Fibroblast of lung (primary cell): ENCODE data around the gene XRRA1. TPM values are rescaled to one million over a fixed set of nuclear protein-coding genes. Genes with fewer than 3 reads are reported as not detected.

Experiments
- DNase-seq, 2 donors: peaks; one replicate each; pipeline versions ENCODE4 v3.0.0 to v3.0.0-alpha.2; 2010; ENCODE audit warnings: low read depth in 2 of 2
- H2AFZ ChIP-seq: 2 replicates; pipeline ENCODE4 v1.5.1; 2012; ENCODE audit warnings: low read length, control low read depth, inconsistent platforms
- H3K27ac ChIP-seq: 2 replicates; pipeline ENCODE4 v1.5.1; 2011; ENCODE audit warnings: low read length, control low read depth; ENCODE audit not compliant: insufficient read depth
- H3K27me3 ChIP-seq: 2 replicates; pipeline ENCODE4 v1.5.1; 2011; ENCODE audit warnings: mild to moderate bottlenecking, low read length; ENCODE audit not compliant: control insufficient read depth, insufficient read depth
- H3K36me3 ChIP-seq: 2 replicates; pipeline ENCODE4 v1.5.1; 2011; ENCODE audit warnings: low read length; ENCODE audit not compliant: control insufficient read depth, insufficient read depth
- H3K4me1 ChIP-seq: 2 replicates; pipeline ENCODE4 v1.5.1; 2011; ENCODE audit warnings: low read length; ENCODE audit not compliant: control insufficient read depth, insufficient read depth; ENCODE audit errors: extremely low read depth
- H3K4me2 ChIP-seq: 2 replicates; pipeline ENCODE4 v1.5.1; 2011; ENCODE audit warnings: low read length, control low read depth; ENCODE audit not compliant: insufficient read depth; ENCODE audit errors: extremely low read depth
- H3K4me3 ChIP-seq, 4 experiments: fragments of 200-600 bp in 1 of 4; sonication (generic) in 1 of 4; replicated peaks in 1 of 4; 2 replicates each; pipeline ENCODE4 v1.5.1; 2011 to 2016; ENCODE audit warnings: low read length in 4 of 4, low read depth in 3 of 4, mild to moderate bottlenecking in 3 of 4, control low read depth in 2 of 4, inconsistent platforms in 1 of 4, mixed read lengths in 1 of 4; ENCODE audit not compliant: insufficient read depth in 1 of 4; ENCODE audit errors: control extremely low read depth in 1 of 4
- H3K79me2 ChIP-seq: 2 replicates; pipeline ENCODE4 v1.5.1; 2012; ENCODE audit warnings: mild to moderate bottlenecking, low read length, inconsistent platforms; ENCODE audit not compliant: control insufficient read depth, insufficient read depth
- H3K9ac ChIP-seq: 2 replicates; pipeline ENCODE4 v1.5.1; 2011; ENCODE audit warnings: mild to moderate bottlenecking, low read length, control low read depth; ENCODE audit not compliant: insufficient read depth
- H3K9me3 ChIP-seq: 2 replicates; pipeline ENCODE4 v1.5.1; 2012; ENCODE audit warnings: low read depth, low read length; ENCODE audit not compliant: control insufficient read depth, insufficient read depth
- H4K20me1 ChIP-seq: 2 replicates; pipeline ENCODE4 v1.5.1; 2011; ENCODE audit warnings: low read length; ENCODE audit not compliant: control insufficient read depth, insufficient read depth; ENCODE audit errors: extremely low read depth
- EZH2 ChIP-seq: IDR thresholded peaks from 2 replicates; pipeline ENCODE4 v1.5.1; 2012; ENCODE audit warnings: low read length, control low read depth, mild to moderate bottlenecking; ENCODE audit errors: missing control alignments
- polyA plus RNA-seq, 2 donors: library from polyadenylated mRNA; depleted of rRNA in 1 of 2; stranded (reverse) in 1 of 2; unstranded in 1 of 2; fragments of >200 nt; gene quantifications; 2 replicates each; pipeline ENCODE4 v1.2.1, GENCODE V29; 2011 to 2012; ENCODE audit warnings: missing spikeins in 1 of 2
- total RNA-seq: library from RNA; depleted of rRNA; stranded (reverse); fragments of >200 nt; gene quantifications from 2 replicates; pipeline ENCODE4 v1.2.1, GENCODE V29; 2014
- TF ChIP-seq, protein P1 (sequence below), 2 donors: IDR thresholded peaks in 1 of 2; conservative IDR thresholded peaks in 1 of 2; 1 replicate in 1 of 2; 2 replicates in 1 of 2; pipeline ENCODE4 v1.5.1; 2011 to 2012; ENCODE audit warnings: low read length in 2 of 2, control low read depth in 1 of 2, inconsistent platforms in 1 of 2, low read depth in 1 of 2, mild to moderate bottlenecking in 1 of 2

Gene XRRA1
- total and polyA plus RNA-seq, 2 donors (not counting 1 experiment from before 2014, with no cell fraction given): 5.0 to 8.6 TPM

DNA sequence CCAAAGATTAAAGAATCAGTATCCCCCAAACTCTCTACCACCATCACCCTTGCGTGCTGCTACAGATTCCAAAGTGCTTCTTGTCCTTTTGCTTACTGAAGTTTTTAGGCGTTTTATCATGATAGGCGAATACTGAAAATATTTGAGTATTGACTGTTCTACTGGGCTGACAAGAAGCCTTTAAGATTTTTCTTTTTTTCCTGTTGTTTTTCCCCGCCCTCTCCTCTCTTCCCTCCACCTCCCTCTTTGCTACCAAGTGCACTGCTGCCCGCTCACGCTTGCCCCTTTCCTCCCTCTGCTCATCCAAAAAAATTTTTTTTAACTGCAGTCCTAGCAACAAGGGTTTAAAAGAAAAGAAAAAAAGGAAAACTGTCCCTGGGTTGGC is 854 bp upstream of the XRRA1 start:
- Histone ChIP-seq H4K20me1 (no peaks in the 10 kb centered on the region), H3K79me2 (peaks cover 59% of the 10 kb centered on the region), H3K36me3 (peaks cover 1% of the 10 kb centered on the region), H3K4me1 (peaks cover 3% of the 10 kb centered on the region), H3K27me3 (no peaks in the 10 kb centered on the region), H2AFZ (no peak overlapping the region), H3K27ac (peak overlapping the region; percentile 95), H3K9me3 (no peaks in the 10 kb centered on the region), H3K9ac (peak overlapping the region; percentile 94), H3K4me2 (peak overlapping the region; percentile 78), H3K4me3 (peak overlapping the region; percentile 97 to 99 (median 98))
- TF ChIP-seq, protein P1, sequence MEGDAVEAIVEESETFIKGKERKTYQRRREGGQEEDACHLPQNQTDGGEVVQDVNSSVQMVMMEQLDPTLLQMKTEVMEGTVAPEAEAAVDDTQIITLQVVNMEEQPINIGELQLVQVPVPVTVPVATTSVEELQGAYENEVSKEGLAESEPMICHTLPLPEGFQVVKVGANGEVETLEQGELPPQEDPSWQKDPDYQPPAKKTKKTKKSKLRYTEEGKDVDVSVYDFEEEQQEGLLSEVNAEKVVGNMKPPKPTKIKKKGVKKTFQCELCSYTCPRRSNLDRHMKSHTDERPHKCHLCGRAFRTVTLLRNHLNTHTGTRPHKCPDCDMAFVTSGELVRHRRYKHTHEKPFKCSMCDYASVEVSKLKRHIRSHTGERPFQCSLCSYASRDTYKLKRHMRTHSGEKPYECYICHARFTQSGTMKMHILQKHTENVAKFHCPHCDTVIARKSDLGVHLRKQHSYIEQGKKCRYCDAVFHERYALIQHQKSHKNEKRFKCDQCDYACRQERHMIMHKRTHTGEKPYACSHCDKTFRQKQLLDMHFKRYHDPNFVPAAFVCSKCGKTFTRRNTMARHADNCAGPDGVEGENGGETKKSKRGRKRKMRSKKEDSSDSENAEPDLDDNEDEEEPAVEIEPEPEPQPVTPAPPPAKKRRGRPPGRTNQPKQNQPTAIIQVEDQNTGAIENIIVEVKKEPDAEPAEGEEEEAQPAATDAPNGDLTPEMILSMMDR (conservative IDR thresholded peaks at IDR 0.05 in 1 of 2, IDR thresholded peaks at IDR 0.05 in 1 of 2; ENCODE audit: low read depth in 1 of 2, low read length in 2 of 2): no peak
- no peak for TF ChIP-seq EZH2
- DNase-seq: peak in 1 of 2 donors; percentile 44

DNA sequence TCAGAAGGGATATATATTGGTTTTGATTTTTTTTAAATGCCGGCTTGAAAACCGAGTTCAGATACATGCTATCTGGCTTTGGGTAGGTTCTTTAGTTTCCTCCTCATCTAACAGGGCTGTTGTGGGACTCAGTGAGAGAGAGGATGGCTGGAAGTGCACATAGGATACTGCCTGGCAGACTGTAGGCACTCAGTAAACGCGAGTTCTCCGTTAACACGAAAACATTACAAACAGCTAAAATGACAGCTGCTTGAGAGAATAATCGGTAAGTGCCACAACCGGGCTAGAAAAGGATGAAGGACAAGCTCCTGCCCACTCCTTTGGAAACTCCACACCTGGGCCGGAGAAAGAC is 369 bp downstream of the XRRA1 start:
- H3K27me3 ChIP-seq: no peaks in the 10 kb centered on the region
- H3K4me2 ChIP-seq: peak overlapping the region; percentile 92
- peaks cover 1% of the 10 kb centered on the region for H3K36me3 ChIP-seq
- peak overlapping the region; percentile 95 for H3K27ac ChIP-seq
- TF ChIP-seq, protein P1 (conservative IDR thresholded peaks at IDR 0.05 in 1 of 2, IDR thresholded peaks at IDR 0.05 in 1 of 2; ENCODE audit: low read depth in 1 of 2, low read length in 2 of 2): no peak
- TF ChIP-seq EZH2: no peak
- peak overlapping the region; percentile 94 for H3K9ac ChIP-seq
- no peaks in the 10 kb centered on the region for H4K20me1 ChIP-seq
- H2AFZ ChIP-seq: peak overlapping the region; percentile 97
- no peaks in the 10 kb centered on the region for H3K9me3 ChIP-seq
- DNase-seq: peak in 1 of 2 donors; percentile 24
- H3K79me2 ChIP-seq: peaks cover 48% of the 10 kb centered on the region
- H3K4me1 ChIP-seq: peaks cover 11% of the 10 kb centered on the region
- H3K4me3 ChIP-seq: peak overlapping the region; percentile 97 to 99 (median 98)

DNA sequence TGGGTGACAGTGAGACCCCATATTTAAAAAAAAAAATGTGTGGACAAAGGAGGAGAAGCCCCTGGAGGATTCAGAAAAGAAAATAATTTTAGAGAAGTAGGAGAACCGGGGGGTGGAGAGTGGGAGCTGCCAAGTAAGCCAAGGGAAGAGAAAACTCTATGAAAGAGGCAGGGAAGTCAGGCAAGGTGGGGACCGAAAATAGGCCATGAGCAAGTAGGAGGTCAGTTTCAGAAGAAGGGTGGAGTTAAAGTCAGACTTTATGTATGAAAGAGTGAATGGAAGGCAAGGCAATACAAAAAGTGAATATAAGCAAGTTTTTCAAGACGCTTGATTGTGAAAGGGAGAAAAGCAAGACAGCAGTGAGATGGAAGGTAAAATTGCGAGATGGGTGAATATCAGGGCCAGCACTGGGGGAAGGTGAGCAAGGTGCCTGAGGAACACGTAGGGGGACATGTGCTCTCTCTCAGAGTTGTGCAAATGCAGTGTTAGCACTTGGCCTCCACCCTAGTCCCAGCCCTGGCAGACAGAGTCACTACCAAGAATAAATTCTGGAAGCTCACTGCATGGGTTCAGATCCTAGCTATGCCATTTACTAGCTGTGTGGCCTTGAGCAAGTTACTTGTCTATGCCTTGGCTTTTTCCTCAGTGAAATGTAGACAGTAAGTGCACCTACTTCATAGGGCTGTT is 6.7 kb downstream of the XRRA1 start:
- Histone ChIP-seq H3K79me2 (no peaks in the 10 kb centered on the region), H4K20me1 (peaks cover 2% of the 10 kb centered on the region)

More for the DNA sequence above, 6.7 kb downstream of the XRRA1 start:
- Histone ChIP-seq H2AFZ (no peak overlapping the region), H3K36me3 (peaks cover 2% of the 10 kb centered on the region), H3K4me3 (no peak overlapping the region), H3K9me3 (no peaks in the 10 kb centered on the region), H3K27me3 (no peaks in the 10 kb centered on the region), H3K4me1 (peaks cover 15% of the 10 kb centered on the region), H3K27ac (peak overlapping the region; percentile 74), H3K9ac (no peak overlapping the region), H3K4me2 (no peak overlapping the region)
- DNase-seq: no peak
- TF ChIP-seq, protein P1 (conservative IDR thresholded peaks at IDR 0.05 in 1 of 2, IDR thresholded peaks at IDR 0.05 in 1 of 2; ENCODE audit: low read depth in 1 of 2, low read length in 2 of 2): no peak
- TF ChIP-seq EZH2: no peak
